Raji (cell line): ENCODE data around the gene KRTAP10-10.
"Not testable (repeated sequence)": the region's sequence is repeated elsewhere in the genome, so short reads cannot be mapped to it uniquely, and the experiment has no call there.

Experiments
- POLR2A ChIP-seq: IDR thresholded peaks from 2 replicates; pipeline ENCODE4 v1.6.1; 2011; ENCODE audit warnings: low read depth, low read length, control low read depth; ENCODE audit not compliant: insufficient read depth

Gene KRTAP10-10

DNA sequence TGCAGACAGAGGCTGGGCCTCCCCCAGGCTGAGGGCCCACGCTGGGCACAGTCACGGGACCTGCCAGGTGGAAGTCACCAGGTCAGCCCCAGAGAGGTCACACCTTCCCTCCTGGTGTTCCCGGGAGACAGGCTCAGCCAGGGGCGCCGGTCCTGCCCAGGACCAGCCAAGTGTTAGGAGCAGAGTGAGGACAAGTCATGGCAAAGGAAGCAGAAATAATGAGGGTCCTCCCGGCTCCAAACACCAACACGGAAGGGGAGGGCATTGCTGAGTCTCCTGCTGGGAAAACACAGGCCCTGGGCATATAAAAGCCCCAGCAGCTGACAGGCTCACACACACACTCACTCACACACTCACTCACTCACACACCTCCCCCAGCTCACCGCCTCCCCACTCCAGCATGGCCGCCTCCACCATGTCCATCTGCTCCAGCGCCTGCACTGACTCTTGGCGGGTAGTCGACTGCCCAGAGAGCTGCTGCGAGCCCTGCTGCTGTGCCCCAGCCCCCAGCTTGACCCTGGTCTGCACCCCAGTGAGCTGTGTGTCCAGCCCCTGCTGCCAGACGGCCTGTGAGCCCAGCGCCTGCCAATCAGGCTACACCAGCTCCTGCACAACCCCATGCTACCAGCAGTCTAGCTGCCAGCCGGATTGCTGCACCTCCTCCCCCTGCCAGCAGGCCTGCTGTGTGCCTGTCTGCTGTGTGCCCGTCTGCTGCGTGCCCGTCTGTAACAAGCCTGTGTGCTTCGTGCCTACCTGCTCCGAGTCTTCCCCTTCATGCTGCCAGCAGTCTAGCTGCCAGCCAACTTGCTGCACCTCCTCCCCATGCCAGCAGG is at the start of gene KRTAP10-10:
TSS of gene KRTAP10-10 (plus strand) at position 339 of the 833 bp plus-strand sequence. CDS start at position 401, 62 bp downstream.
- no peak for TF ChIP-seq POLR2A

- no peak for TF ChIP-seq POLR2A
These were observed 48.1 kb upstream of the KRTAP10-10 start for GRCh38 chr21:44589094-44589493.

- TF ChIP-seq POLR2A = no peak
These were observed 47.4 kb upstream of the KRTAP10-10 start for GRCh38 chr21:44589586-44590305.

DNA sequence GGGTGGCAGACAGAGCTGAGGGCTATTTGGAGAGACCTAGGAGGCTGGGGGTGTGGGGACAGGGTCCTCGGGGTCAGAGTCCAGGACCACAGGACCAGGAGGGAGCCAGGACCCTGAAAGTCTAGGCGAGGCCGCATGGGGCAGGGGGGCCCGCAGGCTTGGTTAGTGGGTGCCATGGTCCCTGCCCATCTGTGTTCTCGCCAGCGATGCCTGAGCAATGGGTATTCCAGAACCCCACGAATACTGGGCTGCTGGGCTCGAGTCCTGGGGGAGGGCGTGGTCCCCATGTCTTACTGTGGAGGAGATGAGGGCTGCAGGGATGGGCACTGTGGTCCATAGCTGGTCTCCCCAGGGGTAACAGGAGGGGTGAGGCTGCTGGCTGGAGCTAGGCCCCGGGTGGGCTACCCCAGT is 46.8 kb upstream of the KRTAP10-10 start:
- TF ChIP-seq POLR2A = no peak

- TF ChIP-seq POLR2A = no peak
These were observed 44.5 kb upstream of the KRTAP10-10 start, which contains the start of gene KRTAP10-6 for GRCh38 chr21:44592446-44593311. TSS of gene KRTAP10-6 (minus strand) at chr21:44592505. CDS start at chr21:44592484, 21 bp downstream.

DNA sequence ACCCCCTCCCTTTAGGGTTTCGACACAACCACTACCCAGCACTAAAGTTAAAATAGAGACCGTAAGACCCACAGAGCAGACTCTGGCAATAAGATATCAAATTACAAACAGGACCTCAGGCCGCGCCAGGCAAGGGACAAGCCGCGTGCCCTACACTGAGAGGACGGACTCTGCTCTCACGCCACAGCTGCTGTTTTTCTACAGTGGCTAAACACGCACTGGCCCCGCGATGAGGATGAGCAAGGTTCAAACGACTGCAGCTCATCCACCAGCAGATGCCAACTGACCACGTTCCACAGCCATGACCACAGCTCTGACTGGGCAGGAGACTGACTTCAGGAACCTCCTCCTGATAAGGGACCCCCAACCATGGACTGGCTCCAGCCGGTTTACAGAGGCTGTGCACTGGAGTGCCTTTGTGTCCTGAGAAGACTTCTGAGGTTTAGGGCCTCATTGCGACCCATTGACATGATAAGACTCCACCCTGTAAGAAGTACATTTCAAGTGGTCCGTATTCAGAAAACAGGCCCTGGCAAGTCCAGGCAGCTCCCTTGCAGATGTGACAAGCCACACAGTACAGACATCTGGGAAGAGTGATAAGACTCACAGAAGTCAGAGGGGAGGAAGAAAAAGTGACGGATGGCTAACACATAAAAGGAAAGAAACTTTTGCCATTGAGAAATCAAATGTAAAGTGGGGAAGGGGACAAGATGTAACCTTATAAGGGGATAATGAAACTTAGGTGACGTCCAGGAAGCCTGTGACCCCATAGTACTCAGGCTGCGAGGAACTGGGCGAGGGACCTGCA is 43.4 kb upstream of the KRTAP10-10 start:
- no peak for TF ChIP-seq POLR2A

DNA sequence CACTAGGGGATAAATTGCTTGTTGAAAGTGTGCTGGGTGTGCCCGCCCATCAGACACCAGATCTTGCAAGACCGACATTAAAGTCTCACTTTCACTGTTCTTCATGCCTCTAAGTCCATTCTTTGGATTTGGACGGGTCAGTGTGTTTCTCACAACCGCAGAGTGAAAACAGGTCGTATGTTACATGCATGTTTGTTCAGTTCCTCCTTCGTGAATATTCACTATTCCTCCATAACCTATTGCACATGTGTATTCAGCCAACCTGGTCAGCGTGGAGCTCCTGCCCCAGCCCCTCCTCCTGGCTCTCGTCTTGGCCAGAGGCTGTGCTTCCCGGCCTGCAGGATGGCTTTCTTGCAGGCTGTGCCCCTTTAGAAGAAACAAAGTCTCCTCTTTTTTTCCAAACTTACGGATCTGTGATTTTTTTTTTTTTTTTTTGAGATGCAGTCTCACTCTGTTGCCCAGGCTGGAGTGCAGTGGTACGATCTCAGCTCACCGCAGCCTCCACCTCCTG is 42.7 kb upstream of the KRTAP10-10 start:
- no peak for TF ChIP-seq POLR2A

DNA sequence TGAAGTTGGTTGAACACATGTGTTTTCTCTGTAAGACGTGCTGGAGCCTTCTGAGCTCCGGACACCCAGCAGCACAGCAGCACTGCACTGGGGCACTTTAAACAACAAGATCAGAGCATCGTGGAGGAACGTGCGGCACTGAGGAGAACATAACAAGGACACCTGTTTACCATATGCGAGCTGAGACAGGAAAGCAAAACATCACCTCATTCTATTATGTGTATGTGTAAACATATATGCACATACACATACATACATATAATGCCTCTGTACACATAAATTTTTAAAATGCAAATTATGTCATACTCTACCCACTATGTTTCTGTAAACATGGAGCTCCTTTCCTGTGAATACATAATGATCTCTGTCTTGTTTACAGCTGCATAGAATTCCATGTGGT is 41.6 kb upstream of the KRTAP10-10 start:
- TF ChIP-seq POLR2A = no peak

DNA sequence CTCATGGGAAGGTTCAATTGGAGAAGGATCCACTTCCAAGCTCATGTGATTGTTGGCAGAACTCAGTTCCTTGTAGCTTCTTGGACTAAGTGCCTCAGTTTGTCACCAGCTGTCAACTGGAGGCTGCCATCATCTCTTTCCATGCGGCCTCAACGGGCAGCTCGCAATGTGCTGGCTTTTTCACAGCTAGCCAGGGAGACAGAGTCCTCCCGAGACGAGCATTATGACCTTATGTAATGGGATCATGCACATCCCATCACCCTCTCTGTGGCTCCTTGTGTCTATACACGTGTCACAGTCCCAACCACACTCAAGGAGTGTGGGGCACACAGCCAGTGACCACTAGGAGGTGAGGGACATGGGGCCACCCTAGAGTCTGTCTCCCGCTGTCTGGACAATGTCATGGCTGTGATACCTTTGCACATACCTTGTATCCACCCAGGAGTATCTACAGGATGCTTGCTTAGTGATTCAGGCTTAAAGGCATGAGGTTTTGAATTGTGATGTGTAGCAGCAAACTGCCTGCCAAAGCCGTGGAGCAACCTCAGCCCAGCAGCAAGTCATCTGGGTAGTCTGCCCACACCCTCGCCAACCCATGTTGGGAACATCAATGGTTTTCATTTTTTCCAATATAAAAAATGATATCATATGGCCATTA is 41.0 kb upstream of the KRTAP10-10 start:
- TF ChIP-seq POLR2A = no peak

DNA sequence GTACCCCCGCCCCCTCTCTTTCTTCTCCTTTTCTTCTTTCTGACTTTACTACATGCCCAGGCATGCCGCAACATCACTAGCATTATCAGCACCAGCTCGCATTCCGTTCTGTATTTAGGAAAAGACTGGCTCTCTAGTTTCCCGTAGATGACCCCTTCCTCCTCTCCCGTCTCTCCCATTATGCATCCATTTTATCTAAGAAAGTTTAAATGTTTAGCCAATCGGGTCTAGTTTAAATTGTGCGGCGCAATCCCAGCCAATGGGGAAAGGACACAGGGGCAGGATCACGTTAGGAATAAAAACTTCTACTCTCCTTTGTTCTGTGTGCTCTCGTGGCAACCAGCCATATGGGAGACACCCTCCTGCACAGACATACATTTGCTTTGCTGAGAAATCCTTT is 39.1 kb upstream of the KRTAP10-10 start:
- TF ChIP-seq POLR2A = no peak

DNA sequence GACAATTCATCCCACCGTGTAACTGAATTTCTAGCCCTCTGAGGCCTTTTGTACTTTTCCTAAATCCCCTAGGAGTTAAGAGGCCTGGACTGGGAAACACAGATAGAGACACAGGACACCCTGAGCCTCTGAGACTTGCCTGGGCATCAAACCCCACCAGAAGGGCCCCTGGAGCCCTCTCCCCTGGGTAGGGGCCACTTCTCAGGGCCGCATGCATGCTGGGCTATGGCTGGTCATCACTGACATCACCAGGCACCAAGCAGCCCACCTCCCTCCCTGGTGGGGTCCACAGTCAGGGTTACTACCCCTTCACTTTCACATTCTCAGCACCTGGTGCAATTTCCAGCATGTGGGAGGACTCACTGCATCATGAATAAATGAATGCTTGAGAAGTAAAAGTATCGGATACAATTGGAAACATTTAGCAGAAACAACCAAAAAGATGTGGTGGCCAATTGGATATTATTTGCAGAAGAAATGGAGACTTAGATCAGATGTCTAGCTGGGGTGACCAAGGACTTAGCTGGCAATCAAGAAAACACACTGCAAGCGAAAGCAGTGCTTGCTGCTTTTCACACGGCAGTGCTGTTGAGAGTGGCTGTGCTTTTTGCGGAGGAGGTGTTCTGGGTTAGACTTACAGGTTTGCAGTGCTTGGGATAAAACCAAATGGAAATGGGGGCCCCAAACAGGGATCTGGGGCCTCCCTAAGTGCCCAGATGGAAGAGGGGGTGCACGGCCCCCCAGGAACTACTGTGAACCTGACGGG is 37.7 kb upstream of the KRTAP10-10 start:
- no peak for TF ChIP-seq POLR2A

DNA sequence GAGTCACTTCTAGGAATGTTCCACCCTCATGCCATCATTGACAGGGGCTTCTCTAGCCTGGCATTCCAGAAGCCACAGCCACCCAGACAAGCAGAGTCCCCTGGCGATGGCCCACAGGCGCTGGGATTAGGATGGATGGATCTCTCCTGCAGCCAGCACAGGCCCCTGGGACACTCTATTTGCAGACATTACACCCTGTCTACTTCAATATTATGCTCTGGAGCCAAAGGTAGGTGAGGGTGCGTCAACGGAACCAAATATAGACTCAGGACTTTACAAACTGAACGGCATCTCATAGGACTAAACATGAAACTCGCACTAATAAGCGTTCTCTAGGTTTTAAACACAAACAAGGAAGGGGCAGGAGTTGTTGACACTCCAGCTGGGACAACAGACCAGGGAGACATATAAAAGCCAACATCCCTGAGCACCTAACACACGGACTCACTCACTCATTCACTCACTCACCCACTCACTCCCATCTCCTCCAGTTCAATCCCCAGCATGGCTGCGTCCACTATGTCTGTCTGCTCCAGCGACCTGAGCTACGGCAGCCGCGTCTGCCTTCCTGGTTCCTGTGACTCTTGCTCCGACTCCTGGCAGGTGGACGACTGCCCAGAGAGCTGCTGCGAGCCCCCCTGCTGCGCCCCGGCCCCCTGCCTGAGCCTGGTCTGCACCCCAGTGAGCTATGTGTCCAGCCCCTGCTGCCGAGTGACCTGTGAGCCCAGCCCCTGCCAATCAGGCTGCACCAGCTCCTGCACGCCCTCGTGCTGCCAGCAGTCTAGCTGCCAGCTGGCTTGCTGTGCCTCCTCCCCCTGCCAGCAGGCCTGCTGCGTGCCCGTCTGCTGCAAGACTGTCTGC is 36.8 kb upstream of the KRTAP10-10 start, which contains the start of gene KRTAP10-7:
TSS of gene KRTAP10-7 (plus strand) at position 480 of the 861 bp plus-strand sequence. CDS start at position 505, 25 bp downstream.
- TF ChIP-seq POLR2A = not testable (repeated sequence)
